HG02938 (cell line): ENCODE results near the gene KLHL15.

Experiments
- ATAC-seq: cut with Tn5 transposase; IDR thresholded peaks from one replicate; pipeline ENCODE4 v1.9.1; 2021; ENCODE audit warnings: mild to moderate bottlenecking, moderate library complexity; ENCODE audit not compliant: unreplicated experiment

The KLHL15 gene

DNA sequence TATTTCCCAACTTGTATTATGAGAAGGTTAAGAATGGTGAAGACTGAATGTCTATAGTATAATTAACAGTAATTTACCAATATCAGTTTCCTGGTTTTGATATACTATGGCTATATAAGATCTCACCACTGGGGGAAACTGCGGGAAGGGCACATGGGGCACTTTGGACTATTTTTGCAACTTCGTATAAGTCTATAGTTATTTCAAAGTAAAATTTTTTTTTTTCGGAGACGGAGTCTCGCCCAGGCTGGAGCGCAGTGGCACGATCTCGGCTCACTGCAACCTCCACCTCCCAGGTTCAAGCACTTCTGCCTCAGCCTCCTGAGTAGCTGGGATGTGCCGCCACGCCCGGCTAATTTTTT, 73.1 kb downstream of the KLHL15 start:
- no peak for ATAC-seq

- peak; percentile 94 for ATAC-seq
These were observed 73.7 kb downstream of the KLHL15 start for GRCh38 chrX:23952984-23953907.

GRCh38 chrX:23952391-23952790, 74.6 kb downstream of the KLHL15 start:
- no peak for ATAC-seq

GRCh38 chrX:23945206-23945605, 81.8 kb downstream of the KLHL15 start:
- ATAC-seq = no peak

DNA sequence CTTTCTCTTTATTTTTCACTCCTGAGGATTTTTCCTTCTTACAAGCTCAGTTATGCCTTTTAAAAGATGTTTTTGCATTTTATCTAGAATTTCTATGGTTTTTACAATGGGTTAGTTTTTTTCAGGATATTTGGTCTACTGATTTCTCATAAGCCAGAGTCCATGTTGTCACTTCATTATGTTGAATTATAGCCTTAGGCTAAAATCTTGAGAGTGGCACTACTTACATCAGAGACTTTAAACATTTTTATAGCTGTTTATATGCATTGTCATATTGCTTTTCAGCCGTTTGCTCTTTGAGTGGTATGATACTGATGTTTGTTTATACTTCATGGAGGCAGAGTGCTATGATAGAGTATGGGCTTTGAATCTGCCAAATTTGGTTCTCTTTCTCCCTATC, 82.8 kb downstream of the KLHL15 start:
- no peak for ATAC-seq

- ATAC-seq = no peak
These were observed 87.8 kb downstream of the KLHL15 start for GRCh38 chrX:23939203-23939602.

DNA sequence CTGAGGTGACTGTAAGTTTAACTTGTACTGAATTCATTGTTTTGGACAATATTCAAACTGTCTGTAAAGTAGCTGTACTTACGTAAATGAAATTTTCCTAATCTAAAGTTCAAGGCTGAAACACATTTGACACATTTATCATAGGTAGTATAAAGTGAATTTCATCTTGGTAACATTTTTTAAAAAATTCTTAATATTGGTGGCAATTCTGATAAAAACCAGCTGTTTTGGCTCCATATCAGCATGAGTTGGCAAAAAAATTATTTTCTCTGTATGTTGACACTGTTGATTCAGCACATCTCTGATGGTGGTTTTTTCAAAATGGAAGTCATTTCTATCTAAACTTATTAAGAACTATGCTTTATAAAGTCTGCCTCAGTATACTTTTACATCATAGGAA, 88.3 kb downstream of the KLHL15 start:
- ATAC-seq = no peak

DNA sequence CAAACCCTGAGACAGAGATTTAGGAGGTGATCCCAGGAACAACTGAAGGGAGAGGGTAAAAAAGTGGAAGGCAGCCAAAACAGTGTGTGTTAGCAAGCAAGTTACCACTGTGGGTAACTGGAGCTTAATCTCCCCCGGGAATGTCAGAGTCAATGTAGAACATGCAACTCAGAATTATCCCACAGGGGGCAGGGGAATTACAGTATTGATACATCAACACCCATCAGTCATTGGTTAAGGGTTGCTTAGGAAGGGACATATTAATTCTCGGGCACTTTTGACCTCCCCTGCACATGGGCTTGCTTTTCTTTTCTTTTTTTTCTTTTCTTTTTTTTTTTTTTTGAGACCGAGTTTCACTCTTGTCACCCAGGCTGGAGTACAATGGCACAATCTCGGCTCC, 89.9 kb downstream of the KLHL15 start:
- no peak for ATAC-seq

- no peak for ATAC-seq
These were observed 90.8 kb downstream of the KLHL15 start for GRCh38 chrX:23936180-23936579.

DNA sequence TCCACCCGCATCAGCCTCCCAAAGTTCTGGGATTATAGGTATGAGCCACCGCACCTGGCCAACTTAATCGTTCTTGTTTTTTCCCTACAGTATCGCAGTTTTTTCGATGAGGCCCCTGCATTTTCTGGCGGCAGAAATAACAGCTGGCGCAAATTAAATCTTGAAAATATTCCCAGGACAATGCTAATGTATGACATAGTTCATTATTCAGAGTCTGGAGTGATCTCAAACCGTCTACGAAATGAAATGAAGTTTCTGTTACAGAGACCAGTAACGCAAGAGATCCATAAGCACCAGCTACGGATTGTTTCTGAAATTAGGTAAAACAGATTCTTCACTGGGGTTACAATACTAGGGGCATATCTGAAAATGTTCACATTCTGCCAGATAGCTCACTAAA, 91.9 kb downstream of the KLHL15 start:
- ATAC-seq = no peak
